GM18505 (cell line): ENCODE data around the gene SLC6A13.
"Not testable (repeated sequence)": the region's sequence is repeated elsewhere in the genome, so short reads cannot be mapped to it uniquely, and the experiment has no call there.

ENCODE experiments used
- ATAC-seq: cut with Tn5 transposase; IDR thresholded peaks from one replicate; pipeline ENCODE4 v1.9.1; 2021; ENCODE audit not compliant: unreplicated experiment
- POLR2A ChIP-seq: IDR thresholded peaks from 4 replicates; pipeline ENCODE4 v1.6.1; 2011; ENCODE audit warnings: borderline replicate concordance; ENCODE audit not compliant: insufficient read depth, insufficient read length; ENCODE audit errors: extremely low read depth

SLC6A13 gene

GRCh38 chr12:254912-255311, 7.7 kb downstream of the SLC6A13 start:
- TF ChIP-seq POLR2A = no peak
- no peak for ATAC-seq

GRCh38 chr12:254039-254438, 8.6 kb downstream of the SLC6A13 start:
- TF ChIP-seq POLR2A = no peak
- no peak for ATAC-seq

GRCh38 chr12:253116-253831, 9.4 kb downstream of the SLC6A13 start:
- no peak for TF ChIP-seq POLR2A
- ATAC-seq = no peak

- TF ChIP-seq POLR2A = no peak
- no peak for ATAC-seq
Measured at GRCh38 chr12:252636-253035, 10.0 kb downstream of the SLC6A13 start.

GRCh38 chr12:247271-247670, 15.4 kb downstream of the SLC6A13 start:
- TF ChIP-seq POLR2A = no peak
- no peak for ATAC-seq

- ATAC-seq = no peak
- TF ChIP-seq POLR2A = no peak
Measured at GRCh38 chr12:243381-243780, 19.3 kb downstream of the SLC6A13 start.

GRCh38 chr12:242496-242895, 20.1 kb downstream of the SLC6A13 start:
- no peak for TF ChIP-seq POLR2A

GRCh38 chr12:241266-241665, 21.4 kb downstream of the SLC6A13 start:
- no peak for ATAC-seq
- no peak for TF ChIP-seq POLR2A

More at GRCh38 chr12:242496-242895, 20.1 kb downstream of the SLC6A13 start:
- ATAC-seq = no peak

- no peak for TF ChIP-seq POLR2A
- ATAC-seq = no peak
Measured at GRCh38 chr12:240566-240965, 22.1 kb downstream of the SLC6A13 start.

GRCh38 chr12:238736-239398, 23.8 kb downstream of the SLC6A13 start:
- TF ChIP-seq POLR2A = no peak
- no peak for ATAC-seq

GRCh38 chr12:238116-238515, 24.5 kb downstream of the SLC6A13 start:
- TF ChIP-seq POLR2A = no peak
- no peak for ATAC-seq

- no peak for TF ChIP-seq POLR2A
- no peak for ATAC-seq
Measured at GRCh38 chr12:237026-237815, 25.4 kb downstream of the SLC6A13 start.

- no peak for ATAC-seq
- no peak for TF ChIP-seq POLR2A
Measured at GRCh38 chr12:236445-236844, 26.2 kb downstream of the SLC6A13 start.

GRCh38 chr12:235967-236366, 26.7 kb downstream of the SLC6A13 start:
- ATAC-seq = not testable (repeated sequence)
